Muscle of leg (tissue), 11 donors: ENCODE data around the gene AMFR. TPM values are rescaled to one million over a fixed set of nuclear protein-coding genes. Genes with fewer than 3 reads are reported as not detected.

Experiments used
- DNase-seq: peaks from one replicate; pipeline ENCODE4 v3.0.0; 2013
- H3K27ac ChIP-seq: one replicate; pipeline ENCODE4 v1.5.1; 2013; ENCODE audit warnings: mild to moderate bottlenecking, low read length, control low read depth
- H3K27me3 ChIP-seq: one replicate; pipeline ENCODE4 v1.6.1; 2013; ENCODE audit warnings: low read length; ENCODE audit not compliant: control insufficient read depth, insufficient read depth
- H3K36me3 ChIP-seq: one replicate; pipeline ENCODE4 v1.6.1; 2013; ENCODE audit warnings: low read length; ENCODE audit not compliant: control insufficient read depth, insufficient read depth
- H3K4me1 ChIP-seq: one replicate; pipeline ENCODE4 v1.6.1; 2013; ENCODE audit warnings: low read length; ENCODE audit not compliant: control insufficient read depth, insufficient read depth
- H3K4me3 ChIP-seq: one replicate; pipeline ENCODE4 v1.5.1; 2013; ENCODE audit warnings: low read length, control low read depth
- H3K9me3 ChIP-seq: replicated peaks from 2 replicates; pipeline ENCODE4 v1.6.1; 2013; ENCODE audit warnings: low read depth, low read length; ENCODE audit not compliant: control insufficient read depth
- whole genome bisulfite sequencing: methylation state at CpG from one replicate; pipeline ENCODE4 v1.1.5; 2013; ENCODE audit warnings: missing lambda C conversion rate; ENCODE audit not compliant: insufficient coverage; 5-methylcytosine and 5-hydroxymethylcytosine counted together
- polyA plus RNA-seq, 8 donors: library from polyadenylated mRNA; unstranded; fragments of 120-200 nt; gene quantifications; one replicate each; pipeline versions ENCODE4 v1.2.1 to v1.2.3, GENCODE V29; 2013; ENCODE audit warnings: inconsistent platforms in 1 of 8, low replicate concordance in 1 of 8; ENCODE audit not compliant: insufficient read length in 8 of 8, insufficient read depth in 1 of 8
- total RNA-seq: library from RNA; stranded (reverse); fragments of 120-200 nt; gene quantifications from one replicate; pipeline ENCODE4 v1.2.4, GENCODE V29; 2013

The AMFR gene
- total and polyA plus RNA-seq, 9 donors, result 36.6 to 70.4 (median 49.1) TPM

DNA sequence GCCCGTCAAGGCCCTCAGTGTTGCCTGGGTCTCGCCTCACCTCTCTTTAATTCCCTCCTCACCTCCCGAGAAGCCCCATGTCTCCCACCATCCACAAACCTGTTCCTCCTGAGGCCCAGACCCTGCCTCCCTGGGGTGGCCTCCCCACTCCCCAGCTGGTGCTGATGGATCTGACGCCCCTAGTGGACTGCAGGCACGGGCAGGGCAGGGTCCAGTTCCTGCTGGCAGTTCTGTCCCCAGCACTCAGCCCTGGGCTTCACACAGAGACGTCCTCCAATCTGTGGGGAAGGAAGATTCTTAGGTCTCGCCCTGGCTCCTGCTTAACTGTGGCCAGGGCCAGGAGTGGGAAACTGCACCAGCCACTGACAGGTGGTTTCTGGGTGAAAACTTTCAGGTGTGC is 108.8 kb downstream of the AMFR start:
- H3K36me3 ChIP-seq, result no peaks in the 10 kb centered on the region
- WGBS, result 85% methylated on average over 4 of the region's 7 CpGs
- H3K4me3 ChIP-seq, result no peak overlapping the region
- no peak overlapping the region for H3K27ac ChIP-seq
- H3K27me3 ChIP-seq, result peaks cover 5% of the 10 kb centered on the region
- DNase-seq, result no peak
- H3K9me3 ChIP-seq, result no peaks in the 10 kb centered on the region
- peaks cover 5% of the 10 kb centered on the region for H3K4me1 ChIP-seq

DNA sequence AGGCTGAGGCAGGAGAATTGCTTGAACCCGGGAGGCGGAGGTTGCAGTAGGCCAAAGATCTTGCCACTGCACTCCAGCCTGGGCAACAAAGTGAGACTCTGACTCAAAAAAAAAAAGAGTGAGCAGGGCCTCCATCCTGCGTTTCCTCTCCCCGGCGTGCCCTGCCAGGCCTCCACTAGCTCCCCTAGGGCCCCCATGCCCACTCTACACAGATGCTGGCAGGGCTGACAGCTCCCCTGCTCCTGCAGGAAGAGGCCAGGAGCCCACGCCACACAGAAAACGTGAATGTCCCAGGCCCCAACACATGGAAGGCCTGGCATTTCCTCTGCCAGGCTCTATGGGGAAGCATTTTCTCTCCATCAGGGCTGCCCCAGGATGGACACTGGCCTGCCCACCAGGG is 109.4 kb downstream of the AMFR start:
- no peak for DNase-seq
- peaks cover 5% of the 10 kb centered on the region for H3K27me3 ChIP-seq
- H3K27ac ChIP-seq, result no peak overlapping the region
- H3K4me1 ChIP-seq, result peaks cover 5% of the 10 kb centered on the region
- H3K9me3 ChIP-seq, result no peaks in the 10 kb centered on the region
- H3K4me3 ChIP-seq, result no peak overlapping the region
- 82% methylated on average over 7 of the region's 7 CpGs for WGBS
- no peaks in the 10 kb centered on the region for H3K36me3 ChIP-seq

DNA sequence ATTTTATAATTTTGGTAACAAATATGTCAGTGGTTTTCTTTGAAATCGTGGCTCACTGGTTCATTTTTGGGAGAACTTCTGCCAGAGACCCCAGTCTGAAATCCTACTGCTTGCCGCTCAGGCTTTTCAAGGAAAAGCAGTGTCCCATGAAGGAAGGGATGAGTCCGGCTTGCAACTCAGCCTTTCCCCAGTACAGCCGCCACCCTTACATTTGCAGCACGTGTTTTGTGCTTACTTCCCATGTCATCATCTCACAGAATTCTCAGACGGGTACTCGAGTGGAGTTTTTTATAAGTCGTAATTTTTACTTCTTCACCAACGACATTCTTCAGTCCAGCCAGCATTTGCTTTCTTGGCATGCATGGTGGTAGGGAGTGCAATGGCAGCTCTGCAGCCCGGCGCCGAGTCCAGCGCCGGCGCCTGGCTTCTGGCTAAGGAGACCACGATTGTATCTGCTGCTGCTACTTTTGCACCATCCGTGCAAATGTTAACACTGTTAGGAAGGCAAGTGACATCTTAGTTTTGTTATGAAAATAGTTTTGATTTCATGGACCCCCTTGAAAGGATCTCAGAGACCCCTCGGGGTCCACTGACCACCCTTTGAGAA is 111.0 kb downstream of the AMFR start:
- Histone ChIP-seq H3K9me3 (no peaks in the 10 kb centered on the region), H3K36me3 (no peaks in the 10 kb centered on the region), H3K4me1 (peaks cover 5% of the 10 kb centered on the region), H3K27me3 (peaks cover 5% of the 10 kb centered on the region), H3K4me3 (no peak overlapping the region), H3K27ac (no peak overlapping the region)
- 86% methylated on average over 11 of the region's 18 CpGs for WGBS
- DNase-seq, result no peak

GRCh38 chr16:56312556-56312955 is 112.8 kb downstream of the AMFR start:
- DNase-seq, result no peak
- no peaks in the 10 kb centered on the region for H3K9me3 ChIP-seq
- H3K27me3 ChIP-seq, result no peaks in the 10 kb centered on the region
- no peak overlapping the region for H3K27ac ChIP-seq
- H3K4me3 ChIP-seq, result no peak overlapping the region
- H3K36me3 ChIP-seq, result no peaks in the 10 kb centered on the region
- WGBS, result 87% methylated on average over 6 of the region's 7 CpGs
- H3K4me1 ChIP-seq, result no peaks in the 10 kb centered on the region

GRCh38 chr16:56312028-56312300 is 113.4 kb downstream of the AMFR start:
- Histone ChIP-seq H3K27me3 (peaks cover 1% of the 10 kb centered on the region), H3K4me1 (no peaks in the 10 kb centered on the region), H3K4me3 (no peak overlapping the region), H3K9me3 (no peaks in the 10 kb centered on the region), H3K27ac (no peak overlapping the region), H3K36me3 (no peaks in the 10 kb centered on the region)
- 25% methylated on average over 8 of the region's 11 CpGs for WGBS
- no peak for DNase-seq

Other genes with a start within 250 kb of the AMFR start
- gene GNAO1, start 234.1 kb downstream of the AMFR start, total RNA-seq, result 0.49 TPM
- 1 to 10 TPM; 1.5 to 3.2 (median 2.2) TPM for gene GNAO1, start 234.1 kb downstream of the AMFR start, polyA plus RNA-seq
- 73.8 TPM for gene NUDT21, start 25.8 kb upstream of the AMFR start, total RNA-seq
- 10 to 100 TPM; 47.3 to 77.1 (median 61.6) TPM for gene NUDT21, start 25.8 kb upstream of the AMFR start, polyA plus RNA-seq
- gene OGFOD1, start 26.0 kb upstream of the AMFR start, total RNA-seq, result 39.3 TPM
- 10 to 100 TPM; 30.7 to 46.2 (median 37.8) TPM for gene OGFOD1, start 26.0 kb upstream of the AMFR start, polyA plus RNA-seq
- 58.3 TPM for gene BBS2, start 94.5 kb upstream of the AMFR start, total RNA-seq
- 10 to 100 TPM; 27.9 to 42.7 (median 36.2) TPM for gene BBS2, start 94.5 kb upstream of the AMFR start, polyA plus RNA-seq
- gene MT4, start 139.5 kb upstream of the AMFR start, total RNA-seq, result not detected
- not detected for gene MT4, start 139.5 kb upstream of the AMFR start, polyA plus RNA-seq
- gene MT3, start 164.0 kb upstream of the AMFR start, total RNA-seq, result 12.6 TPM
- 10 to 100 TPM in 3 of 8 donors, 1 to 10 TPM in 5; 3.9 to 15.8 (median 9.0) TPM for gene MT3, start 164.0 kb upstream of the AMFR start, polyA plus RNA-seq
- 9.9 TPM for gene MT2A, start 183.0 kb upstream of the AMFR start, total RNA-seq
- 10 to 100 TPM; 14.6 to 31.5 (median 25.5) TPM for gene MT2A, start 183.0 kb upstream of the AMFR start, polyA plus RNA-seq
- 29.0 TPM for gene MT1E, start 200.2 kb upstream of the AMFR start, total RNA-seq
- gene MT1E, start 200.2 kb upstream of the AMFR start, polyA plus RNA-seq, result 10 to 100 TPM in 5 of 8 donors, 1 to 10 TPM in 3; 7.4 to 18.6 (median 11.7) TPM
- 2.4 TPM for gene MT1M, start 207.1 kb upstream of the AMFR start, total RNA-seq
- 1 to 10 TPM in 2 of 8 donors, under 1 TPM in 6; 0.34 to 1.2 (median 0.59) TPM for gene MT1M, start 207.1 kb upstream of the AMFR start, polyA plus RNA-seq
- gene MT1A, start 213.1 kb upstream of the AMFR start, total RNA-seq, result 0.58 TPM
- under 1 TPM in 2 of 8 donors, not detected in 6; 0.41 to 0.55 TPM for gene MT1A, start 213.1 kb upstream of the AMFR start, polyA plus RNA-seq
- gene MT1B, start 226.3 kb upstream of the AMFR start, total RNA-seq, result not detected
- under 1 TPM in 1 of 8 donors, not detected in 7; 0.64 TPM for gene MT1B, start 226.3 kb upstream of the AMFR start, polyA plus RNA-seq
- not detected for gene MT1F, start 232.4 kb upstream of the AMFR start, total RNA-seq
- gene MT1F, start 232.4 kb upstream of the AMFR start, polyA plus RNA-seq, result 1 to 10 TPM in 6 of 8 donors, under 1 TPM in 2; 0.35 to 3.9 (median 1.3) TPM
- 1.2 TPM for gene MT1G, start 242.5 kb upstream of the AMFR start, total RNA-seq
- 10 to 100 TPM in 2 of 8 donors, 1 to 10 TPM in 1, under 1 TPM in 3, not detected in 2; 0.42 to 21.4 (median 4.3) TPM for gene MT1G, start 242.5 kb upstream of the AMFR start, polyA plus RNA-seq
- 0.40 TPM for gene MT1H, start 244.3 kb upstream of the AMFR start, total RNA-seq
- gene MT1H, start 244.3 kb upstream of the AMFR start, polyA plus RNA-seq, result 1 to 10 TPM in 3 of 8 donors, under 1 TPM in 1, not detected in 4; 0.47 to 8.7 (median 6.6) TPM